Neural progenitor cell (in vitro differentiated cells): ENCODE results near the gene DUSP19. TPM values are rescaled to one million over a fixed set of nuclear protein-coding genes. Genes with fewer than 3 reads are reported as not detected.

Experiments
- DNase-seq: peaks from one replicate; pipeline ENCODE4 v3.0.0-alpha.2; 2016; ENCODE audit warnings: low spot score
- H2AFZ ChIP-seq: fragments of 200-600 bp; sonication (generic); replicated peaks from 2 replicates; pipeline ENCODE4 v1.6.1; 2016; ENCODE audit warnings: antibody characterized with exemption
- H3F3A ChIP-seq: fragments of 200-600 bp; sonication (generic); 2 replicates; pipeline ENCODE4 v1.6.1; 2016; ENCODE audit warnings: antibody characterized with exemption, low read depth
- H3K27ac ChIP-seq: fragments of 200-600 bp; sonication (generic); 2 replicates; pipeline ENCODE4 v1.5.1; 2016; ENCODE audit warnings: mild to moderate bottlenecking
- H3K27me3 ChIP-seq: fragments of 200-600 bp; sonication (generic); 2 replicates; pipeline ENCODE4 v1.6.1; 2016; ENCODE audit warnings: mild to moderate bottlenecking, moderate library complexity
- H3K36me3 ChIP-seq: fragments of 200-600 bp; sonication (generic); 2 replicates; pipeline ENCODE4 v1.5.1; 2016
- H3K4me1 ChIP-seq: fragments of 200-600 bp; sonication (generic); 2 replicates; pipeline ENCODE4 v1.6.1; 2016; ENCODE audit warnings: mixed run types
- H3K4me2 ChIP-seq: fragments of 200-600 bp; sonication (generic); 2 replicates; pipeline ENCODE4 v1.6.1; 2016
- H3K4me3 ChIP-seq: fragments of 200-600 bp; sonication (generic); 2 replicates; pipeline ENCODE4 v1.5.1; 2016
- H3K79me2 ChIP-seq: fragments of 200-600 bp; sonication (generic); 2 replicates; pipeline ENCODE4 v1.6.1; 2016; ENCODE audit warnings: low read depth
- H3K9ac ChIP-seq: fragments of 200-600 bp; sonication (generic); 2 replicates; pipeline ENCODE4 v1.6.1; 2016
- H3K9me3 ChIP-seq: fragments of 200-600 bp; sonication (generic); 2 replicates; pipeline ENCODE4 v1.5.1; 2016; ENCODE audit warnings: low read depth
- H4K20me1 ChIP-seq: fragments of 200-600 bp; sonication (generic); 2 replicates; pipeline ENCODE4 v1.6.1; 2016; ENCODE audit warnings: low read depth
- H3K27ac Mint-ChIP-seq: 3 replicates; pipeline ENCODE4 v1.8.0; 2021; ENCODE audit warnings: mixed read lengths
- H3K27me3 Mint-ChIP-seq: 2 replicates; pipeline ENCODE4 v1.8.0; 2022; ENCODE audit warnings: low read depth, mild to moderate bottlenecking, inconsistent platforms, moderate library complexity, mixed read lengths; ENCODE audit not compliant: insufficient read depth
- H3K36me3 Mint-ChIP-seq: 3 replicates; pipeline ENCODE4 v1.8.0; 2021; ENCODE audit warnings: mixed read lengths
- H3K4me1 Mint-ChIP-seq: 3 replicates; pipeline ENCODE4 v1.8.0; 2021; ENCODE audit warnings: mixed read lengths
- H3K4me3 Mint-ChIP-seq: 3 replicates; pipeline ENCODE4 v1.8.0; 2021; ENCODE audit warnings: mild to moderate bottlenecking, moderate library complexity, mixed read lengths
- H3K9me3 Mint-ChIP-seq: 3 replicates; pipeline ENCODE4 v1.8.0; 2020; ENCODE audit warnings: mixed read lengths
- CTCF ChIP-seq: fragments of 200-600 bp; sonication (generic); IDR thresholded peaks from 2 replicates; pipeline ENCODE4 v1.5.1; 2017; ENCODE audit warnings: antibody characterized with exemption, mild to moderate bottlenecking
- EZH2 ChIP-seq: fragments of 200-600 bp; sonication (generic); IDR thresholded peaks from 2 replicates; pipeline ENCODE4 v1.6.1; 2017; ENCODE audit warnings: antibody characterized with exemption, mild to moderate bottlenecking, moderate library complexity
- EZH2phosphoT487 ChIP-seq: fragments of 200-600 bp; sonication (generic); IDR thresholded peaks from 2 replicates; pipeline ENCODE4 v1.6.1; 2017; ENCODE audit warnings: antibody characterized with exemption
- small RNA-seq: library from RNA; depleted of rRNA; stranded (forward); fragments of <200 nt; gene quantifications from one replicate; pipeline ENCODE3, GENCODE V24; 2015
- total RNA-seq: library from RNA; depleted of rRNA; stranded (reverse); fragments of >200 nt; gene quantifications from 2 replicates; pipeline ENCODE4 v1.2.3, GENCODE V29; 2015; ENCODE audit warnings: low replicate concordance

Gene DUSP19
- total RNA-seq, 1 donor from 2014 or later: 6.7 TPM

GRCh38 chr2:183148955-183149354 is 70.4 kb downstream of the DUSP19 start:
- H3K4me3 ChIP-seq: no peak overlapping the region
- no peak overlapping the region for H3K9ac ChIP-seq
- Mint-ChIP-seq H3K9me3 (peaks cover 29% of the 10 kb centered on the region), H3K36me3 (peaks cover 66% of the 10 kb centered on the region), H3K27me3 (no peaks in the 10 kb centered on the region), H3K4me3 (no peak overlapping the region), H3K27ac (no peak overlapping the region), H3K4me1 (no peaks in the 10 kb centered on the region)
- no peak overlapping the region for H3K27ac ChIP-seq
- H2AFZ ChIP-seq: no peak overlapping the region
- H3K9me3 ChIP-seq: no peaks in the 10 kb centered on the region
- peaks cover 21% of the 10 kb centered on the region for H3K36me3 ChIP-seq
- H3F3A ChIP-seq: no peaks in the 10 kb centered on the region
- no peak overlapping the region for H3K4me2 ChIP-seq
- no peaks in the 10 kb centered on the region for H4K20me1 ChIP-seq
- H3K4me1 ChIP-seq: no peaks in the 10 kb centered on the region
- TF ChIP-seq EZH2 (no peak), EZH2phosphoT487 (no peak), CTCF (no peak)
- H3K79me2 ChIP-seq: peaks cover 61% of the 10 kb centered on the region
- no peak for DNase-seq
- no peaks in the 10 kb centered on the region for H3K27me3 ChIP-seq

GRCh38 chr2:183149489-183149888 is 70.9 kb downstream of the DUSP19 start:
- Histone ChIP-seq H3F3A (no peaks in the 10 kb centered on the region), H3K4me1 (no peaks in the 10 kb centered on the region), H3K36me3 (peaks cover 17% of the 10 kb centered on the region), H4K20me1 (no peaks in the 10 kb centered on the region), H3K9ac (no peak overlapping the region), H3K27ac (peak overlapping the region; percentile 1), H3K4me2 (no peak overlapping the region), H3K27me3 (no peaks in the 10 kb centered on the region), H3K4me3 (no peak overlapping the region), H3K79me2 (peaks cover 61% of the 10 kb centered on the region), H2AFZ (no peak overlapping the region), H3K9me3 (no peaks in the 10 kb centered on the region)
- no peaks in the 10 kb centered on the region for H3K27me3 Mint-ChIP-seq
- peaks cover 66% of the 10 kb centered on the region for H3K36me3 Mint-ChIP-seq
- H3K9me3 Mint-ChIP-seq: peaks cover 27% of the 10 kb centered on the region
- no peak overlapping the region for H3K27ac Mint-ChIP-seq
- DNase-seq: no peak
- H3K4me1 Mint-ChIP-seq: no peaks in the 10 kb centered on the region
- no peak overlapping the region for H3K4me3 Mint-ChIP-seq
- TF ChIP-seq CTCF: no peak
- TF ChIP-seq EZH2: no peak
- no peak for TF ChIP-seq EZH2phosphoT487

Small RNA genes within 50 kb of the gene (small RNA-seq; reads per million reads assigned to genes)
- gene RF00599: not detected

Other genes with a start within 250 kb of the DUSP19 start
- 69.0 and 72.8 TPM in 2 replicates for gene FRZB, start 212.1 kb upstream of the DUSP19 start, total RNA-seq
- 119 and 164 TPM in 2 replicates for gene NCKAP1, start 40.3 kb upstream of the DUSP19 start, total RNA-seq
- gene NUP35, start 45.7 kb downstream of the DUSP19 start, total RNA-seq: 32.9 and 53.3 TPM in 2 replicates